IMR-90 (cell line): ENCODE results near the gene EXOC3L2. TPM values are rescaled to one million over a fixed set of nuclear protein-coding genes. Genes with fewer than 3 reads are reported as not detected.

Experiments
- ATAC-seq: fragments of 200-7000 bp; cut with Tn5 transposase; 2 replicates; pipeline ENCODE4 v1.9.1; 2020; ENCODE audit warnings: low read depth, mild to moderate bottlenecking, moderate library complexity
- BruUV-seq: library from RNA; stranded (reverse); fragments of 400-500 nt; replicated peaks from 2 replicates; lab custom pipeline; 2021; lab: Mats Ljungman, UMichigan
- CTCF ChIA-PET: fragments of 300-600 bp; formaldehyde crosslinking; extraction: SDS; loops from one replicate; lab custom pipeline; 2021; ENCODE audit warnings: antibody characterized with exemption; lab: Yijun Ruan, JAX
- POLR2A ChIA-PET: fragments of 300-600 bp; sonication (Branson Sonifier 250); formaldehyde crosslinking; loops from one replicate; lab custom pipeline; 2022; ENCODE audit warnings: antibody characterized with exemption; ENCODE audit not compliant: unreplicated experiment; lab: Charles Lee
- DNase-seq: peaks from one replicate; pipeline ENCODE4 v3.0.0; 2013
- H2AFZ ChIP-seq: replicated peaks from 2 replicates; pipeline ENCODE3; 2013; ENCODE audit warnings: low read length, mild to moderate bottlenecking; ENCODE audit not compliant: poor library complexity
- H2AK5ac ChIP-seq: 2 replicates; pipeline ENCODE4 v1.6.1; 2013; ENCODE audit warnings: low read depth, low read length, inconsistent platforms
- H2AK9ac ChIP-seq: replicated peaks from 2 replicates; pipeline ENCODE3; 2013; ENCODE audit warnings: mild to moderate bottlenecking, low read depth, low read length, moderate library complexity; ENCODE audit not compliant: poor library complexity
- H2BK120ac ChIP-seq: 2 replicates; pipeline ENCODE4 v1.6.1; 2013; ENCODE audit warnings: low read depth, low read length, inconsistent platforms
- H2BK15ac ChIP-seq: 3 replicates; pipeline ENCODE4 v1.6.1; 2013; ENCODE audit warnings: low read depth, low read length, inconsistent platforms
- H2BK20ac ChIP-seq: 2 replicates; pipeline ENCODE4 v1.6.1; 2013; ENCODE audit warnings: low read depth, mild to moderate bottlenecking, inconsistent platforms, low read length, moderate library complexity
- H2BK5ac ChIP-seq: 2 replicates; pipeline ENCODE4 v1.6.1; 2013; ENCODE audit warnings: mild to moderate bottlenecking, low read depth, low read length, inconsistent platforms; ENCODE audit not compliant: poor library complexity, severe bottlenecking
- H3K14ac ChIP-seq: replicated peaks from 2 replicates; pipeline ENCODE4 v1.6.1; 2013; ENCODE audit warnings: low read depth, low read length, inconsistent platforms
- H3K18ac ChIP-seq: 2 replicates; pipeline ENCODE4 v1.6.1; 2013; ENCODE audit warnings: low read depth, low read length, control low read depth
- H3K23ac ChIP-seq: 2 replicates; pipeline ENCODE4 v1.6.1; 2013; ENCODE audit warnings: low read depth, low read length, inconsistent platforms
- H3K27ac ChIP-seq: 2 replicates; pipeline ENCODE4 v1.5.1; 2013; ENCODE audit warnings: mild to moderate bottlenecking, control low read depth, low read length; ENCODE audit not compliant: insufficient read depth
- H3K27me3 ChIP-seq: 2 replicates; pipeline ENCODE4 v1.6.1; 2013; ENCODE audit warnings: low read length; ENCODE audit not compliant: control insufficient read depth, insufficient read depth
- H3K36me3 ChIP-seq: 2 replicates; pipeline ENCODE4 v1.6.1; 2013; ENCODE audit warnings: low read length, mixed read lengths; ENCODE audit not compliant: control insufficient read depth, insufficient read depth
- H3K4ac ChIP-seq: 2 replicates; pipeline ENCODE4 v1.6.1; 2013; ENCODE audit warnings: low read depth, low read length, inconsistent platforms
- H3K4me1 ChIP-seq: 2 replicates; pipeline ENCODE4 v1.6.1; 2013; ENCODE audit warnings: low read length, mixed read lengths; ENCODE audit not compliant: control insufficient read depth, insufficient read depth
- H3K4me2 ChIP-seq: 2 replicates; pipeline ENCODE4 v1.6.1; 2013; ENCODE audit warnings: low read depth, mild to moderate bottlenecking, control low read depth, low read length, moderate library complexity
- H3K4me3 ChIP-seq: 2 replicates; pipeline ENCODE4 v1.5.1; 2013; ENCODE audit warnings: low read depth, mild to moderate bottlenecking, control low read depth, low read length, moderate library complexity; ENCODE audit not compliant: insufficient read depth
- H3K56ac ChIP-seq: 2 replicates; pipeline ENCODE4 v1.6.1; 2013; ENCODE audit warnings: low read length, inconsistent platforms; ENCODE audit not compliant: insufficient read depth; ENCODE audit errors: extremely low read depth
- H3K79me1 ChIP-seq, 2 experiments: 2 replicates each; pipeline ENCODE4 v1.6.1; 2013; ENCODE audit warnings: low read length in 2 of 2, inconsistent platforms in 1 of 2, low read depth in 1 of 2
- H3K9ac ChIP-seq: 2 replicates; pipeline ENCODE4 v1.6.1; 2013; ENCODE audit warnings: low read depth, low read length, control low read depth
- H3K9me1 ChIP-seq: 2 replicates; pipeline ENCODE4 v1.6.1; 2013; ENCODE audit warnings: low read length, inconsistent platforms; ENCODE audit not compliant: insufficient read depth
- H3K9me3 ChIP-seq: 2 replicates; pipeline ENCODE4 v1.6.1; 2013; ENCODE audit warnings: low read length; ENCODE audit not compliant: control insufficient read depth, insufficient read depth
- H4K20me1 ChIP-seq: 2 replicates; pipeline ENCODE4 v1.6.1; 2013; ENCODE audit warnings: low read length, inconsistent platforms; ENCODE audit not compliant: insufficient read depth
- H4K5ac ChIP-seq: 2 replicates; pipeline ENCODE4 v1.6.1; 2013; ENCODE audit warnings: mild to moderate bottlenecking, low read depth, low read length, control low read depth
- H4K8ac ChIP-seq, 2 experiments: 2 replicates each; pipeline ENCODE4 v1.6.1; 2013; ENCODE audit warnings: low read depth in 2 of 2, low read length in 2 of 2, control low read depth in 1 of 2, inconsistent platforms in 1 of 2
- H4K91ac ChIP-seq: 2 replicates; pipeline ENCODE4 v1.6.1; 2013; ENCODE audit warnings: low read depth, low read length, inconsistent platforms; ENCODE audit not compliant: insufficient read depth
- CEBPB ChIP-seq: IDR thresholded peaks from 2 replicates; pipeline ENCODE4 v1.6.1; 2012; ENCODE audit warnings: low read depth, low read length, improper control_type of control experiment
- FOS ChIP-seq: fragments of 150-350 bp; IDR thresholded peaks from 2 replicates; pipeline ENCODE4 v1.6.1; 2016; ENCODE audit warnings: low read depth, low read length
- MAFK ChIP-seq: IDR thresholded peaks from 2 replicates; pipeline ENCODE4 v1.6.1; 2012; ENCODE audit warnings: low read depth, low read length, improper control_type of control experiment
- MAZ ChIP-seq: IDR thresholded peaks from 2 replicates; pipeline ENCODE4 v1.6.1; 2012; ENCODE audit warnings: low read depth, mild to moderate bottlenecking, low read length, improper control_type of control experiment, moderate library complexity, borderline replicate concordance
- NFE2L2 ChIP-seq: fragments of 150-350 bp; IDR thresholded peaks from 2 replicates; pipeline ENCODE4 v1.6.1; 2016; ENCODE audit warnings: low read depth, mild to moderate bottlenecking, low read length
- WGBS, 2 experiments: methylation state at CpG; one replicate each; pipeline versions ENCODE4 v1.1.5 to v1.1.7; 2013; ENCODE audit warnings: missing lambda C conversion rate in 2 of 2; ENCODE audit not compliant: insufficient read length in 1 of 2; ENCODE audit errors: extremely low coverage in 2 of 2; 5-methylcytosine and 5-hydroxymethylcytosine counted together
- dilution Hi-C: fragments of 300-500 bp; cut with HindIII; formaldehyde crosslinking; loops from one replicate; pipeline ENCODE4 v1.14.3; 2018; ENCODE audit warnings: low sequenced_read_pairs; ENCODE audit not compliant: unreplicated experiment
- in situ Hi-C: fragments of 300-500 bp; cut with MboI; formaldehyde crosslinking; loops from 3 replicates; pipeline ENCODE4 v1.14.3; 2019; ENCODE audit warnings: low sequenced_read_pairs, inconsistent platforms, mixed read lengths
- intact Hi-C: fragments of 100-400 bp; cut with micrococcal nuclease; formaldehyde crosslinking; loops from 2 replicates; pipeline ENCODE4 v1.10.0; 2022
- polyA plus RNA-seq, 3 experiments: library from polyadenylated mRNA; depleted of rRNA; stranded (reverse); fragments of >200 nt; gene quantifications; 2 replicates each; pipeline ENCODE4 v1.2.3, GENCODE V29; 2012; ENCODE audit warnings: low replicate concordance in 1 of 3
- total RNA-seq: library from RNA; depleted of rRNA; stranded (reverse); fragments of >200 nt; gene quantifications from 2 replicates; pipeline ENCODE4 v1.2.3, GENCODE V29; 2012
- TF ChIP-seq, protein P1 (sequence below): fragments of 150-350 bp; IDR thresholded peaks from 2 replicates; pipeline ENCODE4 v1.6.1; 2017; ENCODE audit warnings: mild to moderate bottlenecking, antibody characterized with exemption, low read length, low read depth

Gene EXOC3L2
- total and polyA plus RNA-seq, 2 of the 4 experiments (the other 2 are of a cell fraction) = 0.03 TPM; not detected in 1

DNA sequence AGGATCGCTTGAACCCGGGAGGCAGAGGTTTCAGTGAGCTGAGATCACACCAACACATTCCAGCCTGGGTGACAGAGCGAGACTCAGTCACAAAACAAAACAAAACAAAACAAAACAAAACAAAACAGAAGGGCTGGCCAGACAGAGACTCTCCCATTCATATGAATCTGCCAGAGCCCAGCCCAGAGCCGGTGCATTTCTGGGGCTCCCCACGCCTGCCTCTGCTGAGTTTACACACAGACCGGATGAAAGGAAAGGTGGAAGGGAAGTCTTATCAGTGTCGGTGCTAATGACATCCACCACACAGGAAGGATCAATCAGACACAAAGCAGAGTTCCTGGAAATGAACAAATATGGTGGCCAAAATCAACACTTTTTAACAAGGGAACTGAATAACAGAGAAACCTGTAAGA is 74.0 kb downstream of the EXOC3L2 start:
- Histone ChIP-seq H2BK120ac (no peak overlapping the region), H2BK5ac (no peak overlapping the region)
- POLR2A ChIA-PET = no interaction called here

More for the DNA sequence above, 74.0 kb downstream of the EXOC3L2 start:
- Histone ChIP-seq H3K79me1 (no peaks in the 10 kb centered on the region), H3K4me1 (peaks cover 2% of the 10 kb centered on the region), H4K91ac (no peak overlapping the region), H3K4me2 (no peak overlapping the region), H3K4ac (no peak overlapping the region), H3K9ac (no peak overlapping the region), H3K36me3 (no peaks in the 10 kb centered on the region), H3K56ac (no peak overlapping the region), H4K5ac (no peak overlapping the region), H3K9me3 (no peaks in the 10 kb centered on the region), H2AFZ (no peak overlapping the region), H3K9me1 (no peaks in the 10 kb centered on the region), H4K8ac (no peak overlapping the region), H3K4me3 (no peak overlapping the region), H3K14ac (no peak overlapping the region), H3K27me3 (peaks cover 2% of the 10 kb centered on the region; the same call in 1 of the 2 replicates), H3K23ac (no peak overlapping the region), H2AK9ac (no peak overlapping the region), H3K18ac (no peak overlapping the region), H4K20me1 (no peaks in the 10 kb centered on the region), H2BK20ac (no peak overlapping the region), H2BK15ac (no peak overlapping the region), H2AK5ac (no peak overlapping the region), H3K27ac (no peak overlapping the region)
- dilution Hi-C loops = no loop called here
- TF ChIP-seq NFE2L2 (no peak), FOS (no peak), MAZ (no peak), MAFK (no peak), CEBPB (no peak)
- TF ChIP-seq, protein P1, sequence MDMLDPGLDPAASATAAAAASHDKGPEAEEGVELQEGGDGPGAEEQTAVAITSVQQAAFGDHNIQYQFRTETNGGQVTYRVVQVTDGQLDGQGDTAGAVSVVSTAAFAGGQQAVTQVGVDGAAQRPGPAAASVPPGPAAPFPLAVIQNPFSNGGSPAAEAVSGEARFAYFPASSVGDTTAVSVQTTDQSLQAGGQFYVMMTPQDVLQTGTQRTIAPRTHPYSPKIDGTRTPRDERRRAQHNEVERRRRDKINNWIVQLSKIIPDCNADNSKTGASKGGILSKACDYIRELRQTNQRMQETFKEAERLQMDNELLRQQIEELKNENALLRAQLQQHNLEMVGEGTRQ = no peak
- no TSS peak for BruUV-seq
- ATAC-seq = no peak
- WGBS, 2 experiments = no CpG with 5 or more reads among the region's 7 CpGs
- CTCF ChIA-PET = interaction anchor here (0.9 to 1.4 kb wide), 2 partner anchors 33 to 168 kb away, joined by 3 read pairs; no protein-coding TSS in a partner anchor
- in situ Hi-C loops = no loop called here
- DNase-seq = no peak
- intact Hi-C loops = no loop called here
